SKM-1 (cell line): ENCODE data around the gene FLACC1.

Source experiments
- DNase-seq: peaks from one replicate; lab custom pipeline; 2025; ENCODE audit not compliant: unreplicated experiment; lab: John Stamatoyannopoulos, UW

The FLACC1 gene

GRCh38 chr2:201279079-201279478, 78.1 kb downstream of the FLACC1 start:
- no peak for DNase-seq

GRCh38 chr2:201276511-201276910, 80.6 kb downstream of the FLACC1 start:
- no peak for DNase-seq

- no peak for DNase-seq
These were observed 81.2 kb downstream of the FLACC1 start for GRCh38 chr2:201275990-201276389.

GRCh38 chr2:201275069-201275468, 82.1 kb downstream of the FLACC1 start:
- DNase-seq, result no peak

- DNase-seq, result no peak
These were observed 83.7 kb downstream of the FLACC1 start for GRCh38 chr2:201273330-201273983.

DNA sequence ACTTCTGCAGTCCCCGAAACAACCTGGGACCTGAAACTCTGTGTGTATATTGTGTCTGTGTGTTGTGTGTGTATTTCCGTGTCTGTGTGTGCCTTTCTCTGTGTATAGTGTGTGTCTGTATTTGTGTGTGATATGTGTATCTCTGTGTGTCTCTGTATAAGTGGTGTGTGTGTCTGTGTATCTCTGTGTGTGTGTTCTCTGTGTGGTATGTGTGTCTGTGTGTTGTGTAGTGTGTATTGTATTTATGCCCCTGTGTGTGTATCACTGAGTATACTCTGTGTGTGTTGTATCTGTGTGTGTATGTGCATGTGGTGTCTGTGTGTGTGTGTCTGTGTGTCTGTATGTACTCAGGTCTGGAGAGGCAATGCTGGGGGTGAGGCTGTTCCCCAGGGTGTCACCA, 85.2 kb downstream of the FLACC1 start:
- no peak for DNase-seq

DNA sequence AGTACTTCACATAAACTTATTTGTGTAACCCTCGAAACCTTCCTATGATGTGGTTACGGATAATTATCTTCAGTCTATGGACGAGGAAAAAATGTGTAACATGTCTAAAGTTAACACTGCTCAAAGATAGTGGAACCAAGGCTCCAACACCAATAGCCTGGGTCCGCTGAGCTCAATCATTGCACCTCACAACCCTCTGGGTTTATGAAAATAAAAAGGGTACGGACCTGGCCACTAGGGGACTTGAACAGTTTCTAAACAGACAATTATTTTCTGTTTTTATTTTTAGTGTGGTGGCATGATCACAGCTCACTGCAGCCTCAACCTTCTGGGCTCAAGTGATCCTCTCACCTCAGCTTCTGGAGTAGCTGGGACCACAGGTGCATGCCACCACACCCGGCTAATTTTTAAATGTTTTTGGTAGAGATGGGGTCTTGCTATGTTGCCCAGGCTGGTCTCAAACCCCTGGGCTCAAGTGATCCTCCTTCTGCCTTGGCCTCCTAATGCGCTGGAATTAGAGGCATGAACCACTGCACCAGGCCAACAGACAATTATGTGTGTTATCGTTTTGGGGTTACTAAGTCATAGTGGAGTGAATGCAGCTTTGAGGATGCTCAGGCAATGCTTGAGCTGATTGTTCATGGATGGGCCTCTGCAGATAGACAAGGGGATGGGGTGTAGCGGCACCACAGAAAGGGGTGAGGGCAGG, 86.7 kb downstream of the FLACC1 start:
- DNase-seq, result no peak

DNA sequence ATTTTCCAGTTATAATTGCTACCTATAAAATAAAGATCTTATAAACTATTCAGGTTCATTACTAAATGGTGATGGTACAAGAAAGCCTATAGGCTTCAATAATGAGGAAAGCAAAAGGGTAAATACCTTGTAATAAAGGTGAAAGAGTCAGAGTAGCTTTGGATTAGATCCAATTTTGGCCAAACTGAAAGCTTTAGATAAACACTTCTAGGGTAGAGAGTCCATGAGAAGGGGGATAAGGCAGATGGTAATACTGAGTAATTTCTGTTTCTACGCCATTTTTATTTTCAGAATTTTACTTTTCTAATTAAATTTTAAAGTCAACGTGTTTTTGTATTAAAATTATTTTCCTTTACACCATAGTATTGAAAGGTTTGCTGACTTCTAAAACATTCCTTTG, 87.4 kb downstream of the FLACC1 start:
- no peak for DNase-seq

DNA sequence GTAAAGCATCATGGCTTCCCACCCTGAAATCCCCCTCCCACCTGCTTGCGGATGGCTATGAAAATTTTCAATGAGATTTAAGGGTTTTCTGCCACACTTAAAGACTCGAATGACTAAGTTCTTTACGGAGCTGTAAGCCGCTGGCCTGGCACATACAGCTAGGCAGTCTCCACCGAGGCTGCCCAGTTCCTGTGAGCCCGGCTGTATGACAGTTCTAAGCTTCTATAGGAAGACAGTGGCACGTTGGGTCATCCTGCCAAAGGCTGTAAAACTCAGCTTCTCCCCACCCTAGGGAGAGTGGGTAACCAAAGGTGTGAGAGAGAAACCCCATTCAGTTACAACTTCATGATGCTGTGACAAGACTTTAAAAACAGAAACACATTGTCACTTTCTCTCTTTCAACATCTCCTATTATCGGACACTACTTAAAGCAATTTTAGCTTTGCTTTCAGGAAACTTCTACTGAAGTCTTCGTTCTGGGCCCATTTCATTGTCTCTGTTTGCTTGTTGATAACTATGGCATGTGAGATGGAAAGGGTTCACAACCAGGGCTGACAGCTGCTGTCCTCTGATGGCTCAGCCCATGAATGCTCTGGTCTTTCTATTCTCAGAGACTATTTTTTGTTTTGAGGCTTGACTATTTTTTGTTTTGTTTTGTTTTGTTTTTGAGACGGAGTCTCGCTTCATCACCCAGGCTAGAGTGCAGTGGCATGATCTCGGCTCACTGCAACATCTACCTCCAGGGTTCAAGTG, 89.7 kb downstream of the FLACC1 start:
- no peak for DNase-seq

DNA sequence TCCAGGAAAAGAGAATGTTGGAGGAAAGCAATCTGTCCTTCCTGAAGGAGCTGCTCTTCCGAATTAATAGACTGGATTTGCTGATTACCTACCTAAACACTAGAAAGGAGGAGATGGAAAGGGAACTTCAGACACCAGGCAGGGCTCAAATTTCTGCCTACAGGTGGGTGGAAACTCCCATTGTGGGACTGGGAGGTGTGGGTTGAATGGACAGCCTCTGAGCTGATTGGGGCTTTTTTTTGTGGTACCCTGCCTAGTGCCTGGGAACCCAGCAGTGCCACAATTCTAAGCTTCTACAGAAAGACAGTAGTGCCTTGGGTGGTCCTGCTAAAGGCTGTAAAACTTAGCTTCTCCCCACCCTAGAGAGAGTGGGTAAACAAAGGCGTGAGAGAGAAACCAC, 90.5 kb downstream of the FLACC1 start:
- no peak for DNase-seq

DNA sequence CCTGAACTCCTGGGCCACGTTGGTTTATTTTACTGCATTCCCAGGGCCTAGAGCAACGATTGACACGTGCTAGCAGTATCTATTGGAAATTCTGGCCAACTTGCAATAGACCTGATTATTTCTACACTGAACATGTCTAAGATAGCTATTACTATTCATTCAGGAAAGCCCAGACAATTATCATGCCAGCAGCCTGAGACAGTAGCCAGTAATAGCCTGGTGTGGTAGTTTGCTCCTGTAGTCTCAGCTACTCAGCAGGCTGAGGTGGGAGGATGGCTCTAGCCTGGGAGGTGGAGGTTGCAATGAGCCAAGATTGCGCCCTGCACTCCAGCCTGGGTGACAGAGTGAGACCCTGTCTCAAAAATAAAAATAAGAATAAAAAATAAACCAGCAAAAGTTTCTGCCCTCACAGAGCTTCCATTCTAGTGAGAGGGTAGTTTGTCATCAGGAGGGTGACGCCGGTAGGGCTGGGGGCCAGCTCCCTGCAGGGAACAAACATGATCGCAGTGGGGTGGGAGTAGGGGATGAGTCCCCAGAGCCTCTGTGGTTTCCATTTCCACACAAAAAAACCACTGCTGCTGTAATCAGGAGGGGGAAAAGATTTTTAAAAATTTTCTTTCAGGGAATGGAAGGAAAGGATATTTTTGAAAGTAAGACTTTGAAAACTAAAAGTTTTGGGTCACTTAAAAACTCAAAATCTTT, 92.5 kb downstream of the FLACC1 start:
- DNase-seq, result no peak

DNA sequence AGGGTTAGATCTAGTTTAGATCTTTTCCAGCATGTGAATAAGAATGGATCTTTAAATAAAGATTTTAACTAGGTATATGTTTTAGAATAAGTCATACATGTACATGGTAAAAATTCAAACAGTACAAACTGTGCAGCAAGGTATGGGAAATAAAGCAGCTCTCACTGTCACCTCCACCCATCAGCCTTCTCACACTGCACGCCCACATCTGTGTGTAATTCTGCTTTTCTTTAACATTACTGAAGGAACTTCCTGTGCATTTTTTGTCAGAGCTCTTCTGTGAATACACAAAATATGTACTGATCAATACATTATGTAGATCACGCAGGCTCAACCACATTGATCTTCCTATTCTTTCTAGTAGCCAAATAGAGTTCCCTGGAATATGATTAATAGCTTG, 93.4 kb downstream of the FLACC1 start:
- no peak for DNase-seq

- no peak for DNase-seq
These were observed 94.4 kb downstream of the FLACC1 start for GRCh38 chr2:201262718-201263117.

GRCh38 chr2:201261906-201262305, 95.2 kb downstream of the FLACC1 start:
- no peak for DNase-seq

GRCh38 chr2:201261471-201261870, 95.7 kb downstream of the FLACC1 start:
- DNase-seq, result no peak

GRCh38 chr2:201260302-201260800, 96.8 kb downstream of the FLACC1 start, which contains the start of gene CASP8:
Gene CASP8 (plus strand): TSS chr2:201260536. CDS start chr2:201266487, 5,951 bp downstream.
- DNase-seq, result peak; percentile 93

DNA sequence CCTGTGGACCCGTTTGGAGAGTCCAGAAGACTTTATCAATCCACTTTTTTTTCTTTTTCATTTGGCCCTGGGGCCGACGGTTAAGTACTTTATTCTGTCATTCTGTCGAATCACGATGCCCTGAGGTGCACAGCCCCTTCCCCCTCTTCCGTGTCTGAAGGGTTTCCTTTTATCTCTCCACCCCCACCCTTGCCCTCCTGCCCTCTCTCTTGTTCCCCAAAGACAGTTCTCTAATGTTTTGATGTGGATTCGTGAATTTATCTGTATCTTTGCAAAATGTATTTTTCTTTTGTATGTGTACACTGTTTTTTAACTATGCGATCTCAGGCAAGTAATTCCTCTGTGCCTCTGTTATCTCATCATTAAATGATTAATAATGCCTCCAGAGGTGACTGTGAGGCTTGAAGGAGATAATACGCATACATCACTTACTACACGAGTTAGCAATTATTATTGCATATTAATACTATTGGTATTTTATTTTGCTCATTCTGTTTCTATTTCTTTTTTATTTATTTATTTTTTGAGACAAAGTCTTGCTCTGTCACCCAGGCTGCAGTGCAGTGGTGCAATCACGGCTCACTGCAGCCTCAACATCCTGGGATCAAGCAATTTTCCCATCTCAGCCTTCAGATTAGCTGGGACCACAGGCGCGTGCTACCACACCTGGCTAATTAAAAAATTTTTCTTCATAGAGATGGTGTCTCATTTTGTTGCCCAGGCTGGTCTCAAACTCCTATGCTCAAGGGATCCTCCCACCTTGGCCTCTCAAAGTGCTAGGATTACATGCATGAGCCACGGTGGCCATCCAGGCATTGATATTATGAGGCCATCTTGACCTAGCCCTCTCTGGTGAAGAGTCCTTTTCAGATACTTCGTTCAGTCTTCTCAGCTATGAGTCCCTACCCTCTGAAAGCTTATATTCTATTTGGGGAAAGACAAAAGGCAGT, 98.2 kb downstream of the FLACC1 start:
- peak; percentile 83 for DNase-seq

DNA sequence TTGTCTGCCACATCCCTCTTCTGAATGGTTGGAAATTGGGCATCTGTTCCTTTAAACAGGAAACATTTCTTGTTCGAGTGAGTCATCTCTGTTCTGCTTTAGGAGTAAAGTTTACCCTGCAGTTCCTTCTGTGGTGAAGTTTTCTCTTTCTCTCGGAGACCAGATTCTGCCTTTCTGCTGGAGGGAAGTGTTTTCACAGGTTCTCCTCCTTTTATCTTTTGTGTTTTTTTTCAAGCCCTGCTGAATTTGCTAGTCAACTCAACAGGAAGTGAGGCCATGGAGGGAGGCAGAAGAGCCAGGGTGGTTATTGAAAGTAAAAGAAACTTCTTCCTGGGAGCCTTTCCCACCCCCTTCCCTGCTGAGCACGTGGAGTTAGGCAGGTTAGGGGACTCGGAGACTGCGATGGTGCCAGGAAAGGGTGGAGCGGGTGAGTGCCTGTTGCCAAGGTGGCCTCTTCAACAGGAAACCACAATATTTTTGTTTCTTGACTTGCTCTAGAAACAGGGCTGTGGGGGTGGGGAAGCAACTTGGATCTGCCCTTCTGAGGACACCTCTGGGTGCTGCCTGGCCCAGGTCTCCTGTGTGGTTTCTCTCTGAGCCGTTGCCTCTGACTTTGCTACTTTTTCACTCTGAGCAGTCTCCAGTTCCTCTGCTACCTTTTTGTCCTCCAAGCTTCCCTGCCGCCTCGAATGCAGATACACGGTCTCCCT, 99.0 kb downstream of the FLACC1 start:
- peak; percentile 94 for DNase-seq

DNA sequence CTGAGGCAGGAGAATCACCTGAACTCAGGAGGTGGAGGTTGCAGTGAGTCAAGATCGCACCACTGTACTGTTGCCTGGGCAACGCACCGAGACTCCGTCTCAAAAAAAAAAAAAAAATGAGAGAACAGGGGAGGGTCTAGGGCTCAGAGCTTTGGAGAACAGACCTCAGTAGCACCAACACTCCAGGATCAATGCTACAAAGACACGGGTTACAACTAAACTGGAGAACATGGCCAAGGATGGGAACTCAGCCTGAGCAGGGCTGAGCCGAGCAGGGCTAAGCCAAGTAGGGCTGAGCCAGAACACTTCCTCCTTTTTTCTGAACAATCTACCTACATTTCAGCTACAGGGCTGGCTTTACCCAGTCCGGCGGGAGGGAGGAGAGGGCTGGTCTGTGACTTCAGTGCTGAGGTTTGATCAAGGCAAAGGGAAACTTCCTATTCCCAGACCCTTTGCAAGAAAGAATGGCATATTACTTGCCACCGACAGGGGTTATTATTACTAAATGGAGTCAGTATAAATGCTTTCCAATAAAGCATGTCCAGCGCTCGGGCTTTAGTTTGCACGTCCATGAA, 99.7 kb downstream of the FLACC1 start:
- DNase-seq, result peak; percentile 90
